ENCODE data around the gene TSPAN9.

- TF ChIP-seq CTCF (IDR thresholded peaks at IDR 0.05; ENCODE audit: low read length) (no peak), EZH2 (IDR thresholded peaks at IDR 0.05; ENCODE audit: borderline replicate concordance, low read length) (no peak)
Observed at GRCh38 chr12:3028108-3028507, 49.1 kb upstream of the TSPAN9 start.

Data from OCI-LY1 (cell line).